WI38 (cell line): ENCODE measurements around the gene ZYG11B.
"Not testable (repeated sequence)": the region's sequence is repeated elsewhere in the genome, so short reads cannot be mapped to it uniquely, and the experiment has no call there.

Experiments used
- H3K4me3 ChIP-seq: 2 replicates; pipeline ENCODE4 v1.5.1; 2011; ENCODE audit warnings: low read depth, mild to moderate bottlenecking, control low read depth, low read length
- TF ChIP-seq, protein P1 (sequence below): IDR thresholded peaks from 2 replicates; pipeline ENCODE4 v1.5.1; 2012; ENCODE audit warnings: low read depth, mild to moderate bottlenecking, control low read depth, low read length

The ZYG11B gene

DNA sequence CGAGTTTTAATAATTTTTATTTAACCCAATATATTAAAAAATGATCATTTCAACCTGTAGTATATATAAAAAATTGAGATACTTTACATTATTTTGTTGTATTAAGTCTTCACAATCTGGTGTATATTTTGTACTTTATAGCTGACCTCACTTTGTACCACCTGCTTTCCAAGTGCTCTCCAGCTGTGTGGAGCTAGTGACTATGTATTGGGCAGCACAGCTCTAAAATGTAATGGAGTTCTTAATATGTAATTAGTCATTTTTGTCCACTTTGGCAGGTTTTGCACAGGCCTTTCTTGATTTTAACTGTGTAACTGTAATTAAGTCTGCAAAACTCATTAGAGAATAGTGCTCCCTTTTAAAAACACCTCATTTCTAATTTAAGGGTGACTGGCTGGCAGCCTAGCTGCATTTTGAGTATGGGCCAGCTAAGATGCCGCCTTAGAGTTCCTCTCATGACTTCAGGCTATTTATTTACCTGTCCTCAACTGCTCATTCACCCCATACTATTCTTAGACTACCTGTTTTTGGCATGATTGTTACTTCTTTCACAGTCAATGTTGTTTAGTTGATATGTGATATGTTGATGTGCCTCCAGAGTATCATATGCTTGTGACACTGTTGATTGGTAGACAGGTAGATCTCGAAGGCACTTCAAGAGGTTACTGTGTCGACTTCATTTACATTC lies 43.2 kb downstream of the ZYG11B start:
- TF ChIP-seq, protein P1, sequence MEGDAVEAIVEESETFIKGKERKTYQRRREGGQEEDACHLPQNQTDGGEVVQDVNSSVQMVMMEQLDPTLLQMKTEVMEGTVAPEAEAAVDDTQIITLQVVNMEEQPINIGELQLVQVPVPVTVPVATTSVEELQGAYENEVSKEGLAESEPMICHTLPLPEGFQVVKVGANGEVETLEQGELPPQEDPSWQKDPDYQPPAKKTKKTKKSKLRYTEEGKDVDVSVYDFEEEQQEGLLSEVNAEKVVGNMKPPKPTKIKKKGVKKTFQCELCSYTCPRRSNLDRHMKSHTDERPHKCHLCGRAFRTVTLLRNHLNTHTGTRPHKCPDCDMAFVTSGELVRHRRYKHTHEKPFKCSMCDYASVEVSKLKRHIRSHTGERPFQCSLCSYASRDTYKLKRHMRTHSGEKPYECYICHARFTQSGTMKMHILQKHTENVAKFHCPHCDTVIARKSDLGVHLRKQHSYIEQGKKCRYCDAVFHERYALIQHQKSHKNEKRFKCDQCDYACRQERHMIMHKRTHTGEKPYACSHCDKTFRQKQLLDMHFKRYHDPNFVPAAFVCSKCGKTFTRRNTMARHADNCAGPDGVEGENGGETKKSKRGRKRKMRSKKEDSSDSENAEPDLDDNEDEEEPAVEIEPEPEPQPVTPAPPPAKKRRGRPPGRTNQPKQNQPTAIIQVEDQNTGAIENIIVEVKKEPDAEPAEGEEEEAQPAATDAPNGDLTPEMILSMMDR: no peak

DNA sequence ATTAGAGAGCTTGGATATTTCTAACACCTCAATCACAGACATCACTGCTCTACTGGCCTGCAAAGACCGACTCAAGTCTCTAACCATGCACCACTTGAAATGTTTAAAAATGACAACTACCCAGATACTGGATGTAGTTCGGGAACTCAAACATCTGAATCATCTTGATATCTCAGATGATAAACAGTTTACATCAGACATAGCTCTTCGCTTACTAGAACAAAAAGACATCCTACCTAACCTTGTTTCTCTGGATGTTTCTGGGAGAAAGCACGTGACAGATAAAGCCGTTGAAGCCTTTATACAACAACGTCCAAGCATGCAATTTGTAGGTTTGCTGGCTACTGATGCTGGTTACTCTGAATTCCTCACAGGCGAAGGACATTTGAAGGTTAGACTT lies 45.1 kb downstream of the ZYG11B start:
- TF ChIP-seq, protein P1: no peak
- H3K4me3 ChIP-seq: no peak overlapping the region

More for the DNA sequence above, 43.2 kb downstream of the ZYG11B start:
- no peak overlapping the region for H3K4me3 ChIP-seq

DNA sequence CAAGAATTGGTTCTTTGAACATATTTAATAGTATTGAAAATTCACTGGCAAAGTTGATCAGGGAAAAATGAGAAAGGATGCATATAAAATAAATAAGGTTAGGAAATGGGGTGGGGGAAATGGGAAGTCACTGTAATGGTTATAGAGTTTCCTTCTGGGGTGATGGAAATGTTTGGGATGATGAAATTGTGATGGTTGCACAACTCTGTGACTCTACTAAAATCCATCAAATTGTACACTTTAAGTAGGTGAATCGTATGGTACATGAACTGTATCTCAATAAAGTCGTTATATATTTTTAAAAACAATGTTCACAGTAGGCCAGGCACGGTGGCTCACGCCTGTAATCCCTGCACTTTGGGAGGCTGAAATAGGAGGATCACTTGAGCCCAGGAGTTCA lies 59.9 kb downstream of the ZYG11B start:
- no peak overlapping the region for H3K4me3 ChIP-seq
- TF ChIP-seq, protein P1: no peak

DNA sequence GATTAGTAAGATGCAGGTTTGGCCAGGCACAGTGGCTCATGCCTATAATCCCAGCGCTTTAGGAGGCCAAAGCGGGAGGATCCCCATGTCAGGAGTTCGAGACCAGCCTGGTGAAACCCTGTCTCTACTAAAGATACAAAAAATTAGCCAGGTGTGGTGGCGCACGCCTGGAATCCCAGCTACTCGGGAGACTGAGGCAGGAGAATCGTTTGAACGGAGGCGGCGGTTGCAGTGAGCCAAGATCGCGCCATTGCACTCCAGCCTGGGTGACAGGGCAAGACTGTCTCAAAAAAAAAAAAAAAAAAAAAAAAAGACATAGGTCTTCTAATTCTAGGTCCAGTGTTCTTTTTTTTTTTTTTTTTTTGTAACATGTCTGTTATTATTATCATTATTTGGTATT lies 64.2 kb downstream of the ZYG11B start:
- H3K4me3 ChIP-seq: not testable (repeated sequence)

DNA sequence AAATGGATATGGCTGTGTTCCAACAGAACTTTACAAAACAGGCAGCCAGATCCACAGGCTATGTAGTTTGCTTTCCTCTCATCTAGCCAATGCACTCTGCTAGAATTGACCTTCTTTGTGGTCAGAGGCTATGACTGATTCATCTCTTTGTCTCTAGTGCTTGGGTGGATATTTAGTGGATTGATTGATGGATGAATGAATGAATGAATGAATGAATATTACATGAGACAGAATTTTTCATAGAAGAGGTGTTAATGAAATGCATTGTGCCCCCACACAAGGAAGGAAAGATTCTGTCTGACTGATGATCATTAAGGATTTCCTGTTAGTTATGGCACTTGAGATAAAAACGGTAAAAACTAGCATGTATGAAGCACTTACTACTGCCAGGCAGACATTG lies 65.8 kb downstream of the ZYG11B start:
- TF ChIP-seq, protein P1: no peak
- no peak overlapping the region for H3K4me3 ChIP-seq

DNA sequence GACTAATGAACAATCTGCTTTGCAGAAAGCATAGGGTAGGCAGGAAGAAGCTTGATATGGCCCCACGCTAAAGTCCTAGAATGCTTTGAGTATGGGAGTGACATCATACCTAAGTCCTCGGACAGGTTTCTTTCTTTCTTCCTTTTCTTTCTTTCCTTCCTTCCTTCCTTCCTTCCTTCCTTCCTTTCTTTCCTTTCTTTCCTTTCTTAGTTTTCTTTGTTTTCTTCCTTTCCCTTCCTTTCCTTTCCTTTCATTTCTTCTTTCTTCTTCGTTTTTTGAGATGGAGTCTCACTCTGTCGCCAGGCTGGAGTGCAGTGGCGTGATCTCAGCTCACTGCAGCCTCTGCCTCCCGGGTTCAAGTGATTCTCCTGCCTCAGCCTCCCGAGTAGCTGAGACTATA lies 67.5 kb downstream of the ZYG11B start:
- not testable (repeated sequence) for H3K4me3 ChIP-seq

DNA sequence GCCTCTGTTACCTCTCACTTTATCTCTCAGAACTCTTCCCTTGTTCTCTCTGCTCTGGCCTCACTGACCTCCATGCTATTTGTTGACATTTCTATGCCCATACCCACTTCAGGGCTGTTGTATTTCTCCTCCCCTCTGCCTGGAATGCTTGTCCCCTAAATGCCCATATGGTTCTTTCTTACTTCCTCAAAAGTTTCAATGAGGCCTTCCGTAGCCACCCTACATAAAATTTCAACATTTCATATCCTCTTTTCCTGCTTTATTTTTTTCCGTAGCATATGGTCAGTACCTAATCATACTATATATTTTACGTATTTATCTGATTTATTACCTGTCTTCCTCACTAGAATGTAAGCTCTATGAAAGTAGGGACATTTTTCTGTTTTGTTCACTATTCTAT lies 69.2 kb downstream of the ZYG11B start:
- TF ChIP-seq, protein P1: no peak
- no peak overlapping the region for H3K4me3 ChIP-seq

DNA sequence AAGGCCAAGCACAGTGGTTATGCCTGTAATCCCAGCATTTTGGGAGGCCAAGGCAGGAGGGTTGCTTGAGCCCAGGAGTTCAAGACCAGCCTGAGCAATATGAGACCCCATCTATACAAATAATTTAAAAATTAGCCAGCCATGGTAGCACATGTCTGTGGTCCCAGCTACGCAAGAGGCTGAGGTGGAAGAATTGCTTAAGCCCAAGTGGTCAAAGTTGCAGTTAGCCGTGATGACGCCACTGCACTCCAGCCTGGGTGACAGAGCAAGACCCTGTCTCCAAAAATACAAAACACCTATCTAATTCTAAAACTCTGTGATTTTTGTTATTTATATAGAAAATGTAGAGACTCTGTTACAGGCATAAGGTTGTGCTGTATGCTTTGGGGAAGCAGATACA lies 72.1 kb downstream of the ZYG11B start:
- TF ChIP-seq, protein P1: no peak

More for the DNA sequence above, 72.1 kb downstream of the ZYG11B start:
- no peak overlapping the region for H3K4me3 ChIP-seq
